ENCODE data around the gene LRRN3.
"Not testable (repeated sequence)": the region's sequence is repeated elsewhere in the genome, so short reads cannot be mapped to it uniquely, and the experiment has no call there.

Gene LRRN3

DNA sequence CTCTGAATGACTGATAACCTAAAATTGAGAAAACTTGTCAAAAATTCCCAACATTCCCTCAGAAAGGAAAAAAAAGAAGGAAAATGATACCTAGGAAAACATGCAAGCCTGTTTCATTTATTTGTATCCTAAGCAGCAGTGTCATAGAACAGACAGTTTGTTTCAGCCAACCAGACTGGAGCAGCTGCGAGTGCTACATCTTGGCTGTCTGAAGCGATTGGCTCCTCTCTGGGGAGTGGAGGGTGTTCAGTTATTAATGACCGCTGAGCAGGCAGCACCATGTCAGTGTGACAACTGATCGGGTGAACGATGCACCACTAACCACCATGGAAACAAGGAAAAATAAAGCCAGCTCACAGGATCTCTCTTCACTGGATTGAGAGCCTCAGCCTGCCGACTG is at the start of gene LRRN3:
TSS of gene LRRN3 (plus strand) at position 282 of the 400 bp plus-strand sequence. CDS start 31,646 bp downstream, outside the sequence.
- DNase-seq: no peak

GRCh38 chr7:111041577-111041976 is 49.4 kb upstream of the LRRN3 start:
- DNase-seq: no peak

DNA sequence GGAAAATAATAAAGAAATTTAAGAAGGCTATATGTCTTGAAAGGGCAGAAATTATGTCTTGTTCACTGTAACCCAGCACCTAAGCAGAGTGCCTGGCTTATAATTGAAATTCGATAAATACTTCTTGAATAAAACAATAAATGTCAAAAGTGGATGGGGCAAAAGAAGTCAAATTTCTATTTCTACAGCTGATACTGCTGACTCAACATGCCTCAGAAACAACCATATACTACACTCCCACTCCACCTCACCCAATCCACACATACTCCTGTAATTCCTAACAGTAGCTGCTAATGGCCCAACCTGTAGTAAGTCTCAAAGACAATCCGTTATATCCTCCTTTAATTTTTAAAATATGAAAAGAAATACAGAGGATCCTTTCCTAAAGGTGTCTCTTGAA is 48.1 kb upstream of the LRRN3 start:
- DNase-seq: no peak

DNA sequence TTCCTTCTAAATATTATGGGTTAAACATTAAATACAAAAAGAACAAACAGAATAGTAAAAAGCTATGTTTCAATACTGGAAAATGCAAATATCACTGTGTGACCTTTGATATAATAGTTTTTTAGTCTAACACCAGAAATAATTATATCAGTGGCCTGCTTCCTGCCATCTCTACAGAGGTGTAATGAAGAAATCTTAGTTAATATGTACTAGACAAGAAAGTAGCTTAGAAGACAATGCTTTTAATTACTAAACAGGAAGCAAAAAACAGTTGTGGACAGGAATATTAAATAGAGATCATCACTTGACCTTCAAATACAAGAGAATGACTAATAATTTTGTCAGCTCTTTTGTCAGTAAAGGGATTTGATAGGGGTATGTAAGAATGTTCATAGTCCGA is 47.4 kb upstream of the LRRN3 start:
- DNase-seq: no peak

DNA sequence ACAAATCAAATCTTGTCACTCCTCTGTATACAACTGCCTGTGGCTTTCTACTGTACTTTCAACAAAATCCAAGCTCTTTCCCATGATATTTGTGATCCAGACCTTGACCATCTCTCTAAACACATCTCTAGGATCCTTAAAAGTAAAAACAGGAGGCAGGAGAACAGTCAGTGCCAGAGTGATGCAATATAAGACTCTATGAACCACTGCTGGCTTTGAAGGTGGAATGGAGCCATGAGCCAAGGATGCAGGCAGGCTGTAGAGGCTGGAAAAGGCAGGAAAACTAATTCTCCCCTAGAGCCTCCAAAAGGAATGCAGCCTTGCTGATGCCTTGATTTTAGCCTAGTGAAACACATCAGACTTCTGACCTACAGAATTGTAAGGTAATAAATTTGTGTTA is 45.5 kb upstream of the LRRN3 start:
- no peak for DNase-seq

DNA sequence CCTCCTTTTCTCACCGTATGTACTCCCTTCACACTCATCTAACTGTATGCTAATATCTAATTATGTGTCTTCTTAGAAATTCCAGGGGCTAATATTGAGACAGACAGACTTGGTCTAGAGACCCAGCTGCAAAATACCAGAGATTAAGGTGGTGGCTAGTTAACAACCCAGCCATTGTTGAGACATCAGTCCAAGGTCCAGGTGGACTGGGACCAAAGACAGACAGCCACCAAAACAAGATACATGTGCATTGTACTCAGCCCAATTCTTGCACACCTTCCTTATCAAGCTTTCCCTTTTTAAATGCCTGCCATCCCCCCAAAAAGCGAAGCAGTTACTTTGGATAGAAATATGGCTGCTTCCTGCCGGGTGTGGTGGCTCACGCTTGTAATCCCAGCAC is 43.3 kb upstream of the LRRN3 start:
- no peak for DNase-seq

DNA sequence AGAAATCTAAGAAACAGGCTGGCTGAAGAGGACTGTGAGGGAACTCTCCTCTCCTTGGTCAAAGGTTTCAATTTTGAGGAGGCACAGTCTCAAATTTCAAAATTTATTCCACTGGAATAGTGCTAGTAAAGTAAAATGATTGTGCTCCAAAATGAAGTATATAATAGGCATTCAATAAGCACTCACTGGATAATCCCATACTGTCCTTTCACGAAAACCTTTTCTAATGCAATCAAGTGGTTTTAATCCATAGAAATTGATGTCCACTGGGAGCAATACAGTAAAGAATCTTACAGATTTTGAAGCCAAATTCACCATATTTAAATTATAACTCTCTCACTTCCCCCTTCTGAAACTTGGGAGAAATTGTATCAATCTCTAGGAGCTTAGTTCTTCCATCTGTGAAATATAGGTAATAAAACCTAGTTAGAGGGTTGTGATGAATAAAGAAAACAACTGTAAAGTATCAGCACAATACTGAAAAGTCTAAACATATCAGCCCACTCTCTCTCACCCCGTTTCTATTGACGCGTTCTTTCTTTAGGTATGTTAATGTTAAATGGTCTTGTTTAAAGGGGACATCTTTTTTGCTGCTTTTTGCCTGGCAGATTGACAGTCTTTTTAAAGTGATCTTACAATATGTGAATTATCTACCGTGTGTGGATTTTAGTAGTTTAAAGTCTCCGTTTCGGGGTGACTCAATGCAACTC is 40.8 kb upstream of the LRRN3 start:
- no peak for DNase-seq

GRCh38 chr7:111050875-111051416 is 40.0 kb upstream of the LRRN3 start:
- DNase-seq: no peak

GRCh38 chr7:111051832-111052231 is 39.1 kb upstream of the LRRN3 start:
- DNase-seq: no peak

- no peak for DNase-seq
Observed at GRCh38 chr7:111053035-111053434, 37.9 kb upstream of the LRRN3 start.

- DNase-seq: no peak
Observed at GRCh38 chr7:111056371-111056770, 34.6 kb upstream of the LRRN3 start.

GRCh38 chr7:111057066-111057465 is 33.9 kb upstream of the LRRN3 start:
- DNase-seq: no peak

DNA sequence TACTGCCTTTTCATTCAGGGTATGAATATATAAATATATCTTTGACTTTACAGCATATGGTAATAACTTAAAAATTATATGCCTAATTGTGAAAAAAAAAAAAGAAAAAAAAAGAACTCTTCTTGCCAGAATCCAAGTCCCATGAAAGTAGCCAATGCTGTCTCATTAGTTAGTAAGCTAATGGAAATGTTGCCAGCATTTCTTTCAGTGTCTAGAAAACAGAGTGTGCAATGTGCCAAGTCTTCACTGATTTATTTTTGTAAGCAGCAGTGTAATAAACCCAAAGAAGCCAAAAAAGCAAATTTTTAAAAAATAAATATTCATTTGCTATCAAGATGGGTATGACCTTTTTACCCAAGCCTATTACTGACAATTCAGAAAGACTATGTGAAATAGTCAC is 31.1 kb upstream of the LRRN3 start:
- DNase-seq: no peak

GRCh38 chr7:111063166-111063565 is 27.8 kb upstream of the LRRN3 start:
- no peak for DNase-seq

- DNase-seq: peak; percentile 59
Observed at GRCh38 chr7:111067251-111067650, 23.7 kb upstream of the LRRN3 start.

- DNase-seq: no peak
Observed at GRCh38 chr7:111067682-111068081, 23.2 kb upstream of the LRRN3 start.

DNA sequence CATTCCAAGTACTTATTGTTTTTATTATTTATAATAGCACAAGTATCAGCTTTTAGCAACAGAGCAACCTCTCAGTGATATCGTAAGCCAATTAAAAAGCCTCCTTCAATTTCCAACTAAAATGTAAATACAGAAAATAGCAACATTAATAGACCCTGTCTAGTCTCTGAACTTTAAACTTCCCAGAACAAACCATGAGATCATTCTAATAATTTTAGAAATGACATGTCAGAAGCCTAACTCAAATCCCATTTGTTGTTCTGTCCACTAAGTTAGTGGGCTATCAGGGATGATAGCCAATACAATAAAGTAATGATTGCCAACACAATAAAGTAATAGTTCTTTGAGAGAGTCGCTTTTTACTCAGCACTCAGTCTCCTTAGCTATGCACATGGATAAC is 22.3 kb upstream of the LRRN3 start:
- DNase-seq: no peak

DNA sequence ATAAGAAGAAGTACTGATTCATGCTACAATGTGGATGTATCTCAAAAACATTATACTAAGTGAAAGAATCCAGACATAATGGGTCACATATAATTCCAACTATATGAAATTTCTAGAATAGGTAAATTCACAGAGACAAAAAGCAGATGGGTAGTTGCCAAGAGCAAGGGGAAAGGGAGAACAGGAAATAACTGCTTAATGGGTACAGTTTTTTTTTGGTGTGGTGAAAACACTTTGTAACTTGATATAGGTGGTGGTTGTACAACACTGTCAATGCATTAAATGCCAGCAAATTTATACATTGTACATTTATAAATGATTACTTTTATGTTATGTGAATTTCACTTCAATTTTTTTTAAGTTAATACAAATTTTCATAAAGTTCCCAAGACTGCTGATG is 19.4 kb upstream of the LRRN3 start:
- no peak for DNase-seq

GRCh38 chr7:111072658-111073057 is 18.3 kb upstream of the LRRN3 start:
- not testable (repeated sequence) for DNase-seq

GRCh38 chr7:111074071-111074747 is 16.7 kb upstream of the LRRN3 start:
- peak; percentile 86 for DNase-seq

GRCh38 chr7:111074748-111075146 is 16.2 kb upstream of the LRRN3 start:
- DNase-seq: peak; percentile 86

DNA sequence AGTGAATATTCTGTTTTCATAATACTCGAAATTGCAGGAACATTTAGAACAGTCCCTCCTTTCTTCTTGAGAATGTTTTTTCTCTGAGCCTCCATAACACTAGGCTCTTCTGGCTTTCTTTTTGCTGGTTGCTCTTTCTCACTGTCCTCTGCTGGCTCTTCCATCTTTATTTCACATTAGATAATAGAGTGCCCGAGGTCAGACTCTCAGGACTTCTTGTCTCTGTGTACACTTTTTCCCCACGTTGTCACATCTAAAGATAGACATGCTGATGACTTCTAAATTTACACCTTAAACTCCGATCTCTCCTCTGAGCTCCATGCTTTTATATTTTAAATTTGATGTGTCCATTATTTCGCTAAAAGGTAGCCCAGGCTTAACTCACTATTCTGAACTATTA is 15.4 kb upstream of the LRRN3 start:
- no peak for DNase-seq

- DNase-seq: no peak
Observed at GRCh38 chr7:111076205-111076604, 14.7 kb upstream of the LRRN3 start.

DNA sequence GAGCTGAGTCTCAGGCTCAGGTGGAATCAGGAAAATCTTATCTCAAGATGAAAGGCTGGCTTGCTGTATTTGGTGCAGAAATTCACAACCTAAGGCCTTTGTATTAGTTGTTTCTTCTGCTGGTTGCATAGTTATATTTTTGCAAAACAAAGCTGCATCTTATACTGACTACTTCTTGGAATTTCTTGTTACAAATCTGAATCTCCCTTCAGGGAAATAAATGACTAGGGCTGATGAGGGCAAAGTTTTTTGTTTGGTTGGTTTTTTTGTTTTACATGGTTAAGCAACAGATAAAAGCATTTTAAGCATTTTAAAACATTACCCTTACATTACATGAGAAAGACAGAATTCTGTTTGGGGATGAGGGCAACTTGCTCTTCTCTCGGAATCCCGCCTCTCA is 13.9 kb upstream of the LRRN3 start:
- no peak for DNase-seq
